Iris pigment epithelial cell (primary cell): ENCODE data around the gene EVC2.

Experiments
- DNase-seq: peaks from one replicate; pipeline ENCODE4 v3.0.0-alpha.2; 2011; ENCODE audit warnings: low read depth

The EVC2 gene, protein sequence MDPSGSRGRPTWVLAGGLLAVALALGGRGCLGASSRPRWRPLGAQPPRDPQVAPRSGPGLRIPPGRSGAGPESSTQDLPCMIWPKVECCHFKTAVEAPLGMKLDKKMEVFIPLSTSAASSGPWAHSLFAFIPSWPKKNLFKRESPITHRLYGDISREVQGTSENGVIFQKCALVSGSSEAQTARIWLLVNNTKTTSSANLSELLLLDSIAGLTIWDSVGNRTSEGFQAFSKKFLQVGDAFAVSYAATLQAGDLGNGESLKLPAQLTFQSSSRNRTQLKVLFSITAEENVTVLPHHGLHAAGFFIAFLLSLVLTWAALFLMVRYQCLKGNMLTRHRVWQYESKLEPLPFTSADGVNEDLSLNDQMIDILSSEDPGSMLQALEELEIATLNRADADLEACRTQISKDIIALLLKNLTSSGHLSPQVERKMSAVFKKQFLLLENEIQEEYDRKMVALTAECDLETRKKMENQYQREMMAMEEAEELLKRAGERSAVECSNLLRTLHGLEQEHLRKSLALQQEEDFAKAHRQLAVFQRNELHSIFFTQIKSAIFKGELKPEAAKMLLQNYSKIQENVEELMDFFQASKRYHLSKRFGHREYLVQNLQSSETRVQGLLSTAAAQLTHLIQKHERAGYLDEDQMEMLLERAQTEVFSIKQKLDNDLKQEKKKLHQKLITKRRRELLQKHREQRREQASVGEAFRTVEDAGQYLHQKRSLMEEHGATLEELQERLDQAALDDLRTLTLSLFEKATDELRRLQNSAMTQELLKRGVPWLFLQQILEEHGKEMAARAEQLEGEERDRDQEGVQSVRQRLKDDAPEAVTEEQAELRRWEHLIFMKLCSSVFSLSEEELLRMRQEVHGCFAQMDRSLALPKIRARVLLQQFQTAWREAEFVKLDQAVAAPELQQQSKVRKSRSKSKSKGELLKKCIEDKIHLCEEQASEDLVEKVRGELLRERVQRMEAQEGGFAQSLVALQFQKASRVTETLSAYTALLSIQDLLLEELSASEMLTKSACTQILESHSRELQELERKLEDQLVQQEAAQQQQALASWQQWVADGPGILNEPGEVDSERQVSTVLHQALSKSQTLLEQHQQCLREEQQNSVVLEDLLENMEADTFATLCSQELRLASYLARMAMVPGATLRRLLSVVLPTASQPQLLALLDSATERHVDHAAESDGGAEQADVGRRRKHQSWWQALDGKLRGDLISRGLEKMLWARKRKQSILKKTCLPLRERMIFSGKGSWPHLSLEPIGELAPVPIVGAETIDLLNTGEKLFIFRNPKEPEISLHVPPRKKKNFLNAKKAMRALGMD

DNA sequence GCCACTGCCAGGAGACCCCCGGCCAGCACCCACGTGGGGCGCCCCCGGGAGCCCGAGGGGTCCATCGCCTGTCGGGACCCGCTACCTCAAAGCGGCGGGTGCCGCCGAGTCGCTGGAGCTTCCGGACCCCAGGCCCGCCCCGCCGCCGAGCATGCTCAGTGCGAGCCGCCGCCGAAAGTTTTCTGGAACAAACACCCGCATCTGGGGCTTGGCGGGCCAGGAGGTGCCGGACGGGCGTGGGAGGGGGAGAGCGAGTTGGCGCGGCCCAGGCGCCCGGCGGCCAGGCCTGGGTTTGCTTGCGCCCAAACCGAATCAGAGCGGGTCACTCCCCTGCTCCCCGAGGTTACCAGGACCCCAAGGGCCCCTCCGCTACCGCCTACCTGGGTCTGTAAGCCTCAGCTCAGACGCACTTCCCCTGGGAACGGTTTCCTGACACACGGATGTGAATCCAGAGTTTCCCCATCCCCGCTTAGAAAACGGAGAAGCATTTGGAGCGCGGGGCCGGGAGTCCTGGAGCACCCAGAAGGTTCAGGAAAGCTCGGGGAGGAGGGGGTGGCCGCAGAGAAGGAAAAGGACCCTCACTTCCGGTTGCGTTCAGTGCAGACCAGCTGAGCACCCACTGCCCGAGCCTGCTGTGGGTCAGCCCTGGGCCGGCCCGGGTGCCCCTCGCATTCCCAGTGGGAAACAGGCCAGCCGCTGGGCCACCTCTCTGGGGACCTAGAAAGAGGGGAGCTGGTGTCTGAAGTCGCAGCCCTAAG is at the start of gene EVC2:
EVC2 (minus strand) TSS at position 111 of the 758 bp plus-strand sequence; CDS start at position 65, 46 bp downstream.
- DNase-seq: peak; percentile 70

DNA sequence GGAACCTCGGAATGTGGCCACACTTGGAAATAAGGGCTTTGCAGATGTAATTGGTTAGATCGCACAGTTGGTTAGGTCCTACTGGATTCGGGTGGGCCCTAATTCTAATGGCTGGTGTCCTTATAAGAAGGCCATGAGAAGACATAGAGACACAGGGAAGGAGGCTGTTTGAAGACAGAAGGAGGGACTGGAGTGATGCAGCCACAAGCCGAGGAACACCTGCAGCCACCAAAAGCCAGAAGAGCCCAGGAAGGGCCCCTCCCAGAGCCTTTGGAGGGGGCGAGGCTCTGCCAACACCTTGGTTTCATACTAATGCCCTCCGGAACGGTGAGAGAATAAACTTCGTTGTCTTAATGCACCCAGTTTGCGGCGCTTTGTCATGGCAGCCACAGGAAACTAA is 49.6 kb upstream of the EVC2 start:
- no peak for DNase-seq

DNA sequence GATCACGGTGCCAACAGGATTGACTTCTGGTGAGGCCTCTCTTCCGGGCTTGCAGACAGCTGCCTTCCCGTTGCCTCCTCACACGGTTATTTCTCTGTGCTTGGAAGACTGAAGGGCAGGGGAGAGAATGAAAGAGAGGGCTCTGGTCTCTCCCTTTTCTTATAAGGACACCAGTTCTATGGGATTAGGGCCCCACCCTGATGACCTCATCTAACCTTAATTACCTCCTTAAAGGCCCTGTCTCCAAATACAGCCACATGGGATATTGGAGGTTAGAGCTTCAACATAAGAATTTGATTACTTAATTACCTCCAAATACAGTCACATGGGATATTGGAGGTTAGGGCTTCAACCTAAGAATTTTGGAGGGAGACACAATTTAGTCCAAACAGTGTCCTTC is 49.2 kb upstream of the EVC2 start:
- DNase-seq: no peak

DNA sequence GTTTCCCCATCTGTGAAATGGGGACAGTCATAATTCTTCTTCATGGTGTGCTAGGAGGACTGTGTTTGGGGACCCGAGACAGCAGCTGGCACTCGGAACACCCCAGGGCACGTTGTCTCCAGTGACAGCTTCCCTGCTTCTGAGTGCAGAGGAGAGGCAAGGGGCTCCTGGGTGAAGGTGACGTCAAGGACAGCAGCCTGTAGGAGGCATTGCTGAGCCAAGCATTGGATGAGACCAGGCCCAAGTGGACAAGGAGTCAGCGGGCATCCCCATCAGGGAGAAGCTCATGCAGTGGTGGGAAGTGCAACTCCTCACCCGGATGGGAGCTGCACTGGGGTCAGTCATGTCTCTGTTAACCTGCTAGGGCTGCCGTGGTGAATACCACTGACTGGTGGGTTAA is 48.7 kb upstream of the EVC2 start:
- no peak for DNase-seq

DNA sequence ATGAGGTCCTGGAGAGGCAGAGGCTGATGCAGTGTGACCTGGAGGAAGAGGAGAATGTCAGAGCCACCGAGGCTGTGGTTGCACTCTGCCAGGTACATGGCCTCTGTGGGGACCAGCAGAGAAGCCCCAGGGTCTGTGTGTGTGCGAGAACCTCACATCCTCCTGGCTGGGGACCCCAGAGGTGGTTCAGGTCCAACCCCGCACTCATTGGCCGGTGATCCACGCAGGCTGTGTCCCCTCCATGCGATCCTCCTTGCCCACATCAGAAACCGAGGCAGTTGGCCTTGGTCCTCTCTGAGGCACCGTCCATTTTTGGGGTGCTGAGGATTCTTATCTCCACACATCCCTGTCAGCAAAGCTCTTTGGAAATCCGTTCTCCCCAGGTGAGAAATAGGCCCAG is 47.9 kb upstream of the EVC2 start:
- DNase-seq: no peak

DNA sequence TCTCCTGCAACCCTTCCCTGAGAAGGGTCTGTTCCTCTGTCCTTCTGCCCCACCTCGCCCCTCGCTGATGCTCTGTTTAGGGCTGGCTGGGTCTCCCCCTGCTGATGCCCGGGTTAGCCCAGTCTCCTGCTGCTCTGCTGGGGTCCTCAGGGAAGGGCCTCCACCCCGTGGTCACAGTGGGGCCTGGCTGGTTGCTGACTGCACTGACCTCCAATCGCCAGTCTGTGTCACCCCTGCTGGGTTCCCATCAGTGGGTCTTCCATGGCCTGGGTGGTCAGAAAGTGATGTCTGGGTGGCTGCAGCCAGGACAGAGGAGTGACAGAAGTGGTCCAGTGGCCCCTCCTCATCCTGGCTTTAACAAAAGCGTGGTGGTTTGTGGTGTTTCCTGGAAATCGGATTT is 47.3 kb upstream of the EVC2 start:
- no peak for DNase-seq

DNA sequence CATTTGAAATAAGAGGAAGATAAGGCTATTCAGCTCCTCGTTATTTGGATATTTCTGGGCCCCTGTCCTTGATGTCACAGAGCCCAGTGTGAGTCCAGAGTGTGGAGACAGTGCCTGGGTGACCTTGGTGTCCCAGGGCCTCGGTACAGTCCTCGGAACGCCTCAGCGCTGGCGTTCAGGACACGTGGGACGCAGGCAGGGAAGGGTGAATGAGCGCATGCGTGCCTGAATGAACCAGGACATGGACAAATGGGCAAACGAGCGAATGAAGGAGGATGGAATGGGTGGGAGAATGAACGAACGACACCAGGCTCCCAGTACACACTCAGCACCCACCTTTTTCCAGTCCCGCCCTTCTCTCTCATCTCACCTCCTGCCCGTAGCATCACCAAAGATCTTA is 46.8 kb upstream of the EVC2 start:
- DNase-seq: no peak

DNA sequence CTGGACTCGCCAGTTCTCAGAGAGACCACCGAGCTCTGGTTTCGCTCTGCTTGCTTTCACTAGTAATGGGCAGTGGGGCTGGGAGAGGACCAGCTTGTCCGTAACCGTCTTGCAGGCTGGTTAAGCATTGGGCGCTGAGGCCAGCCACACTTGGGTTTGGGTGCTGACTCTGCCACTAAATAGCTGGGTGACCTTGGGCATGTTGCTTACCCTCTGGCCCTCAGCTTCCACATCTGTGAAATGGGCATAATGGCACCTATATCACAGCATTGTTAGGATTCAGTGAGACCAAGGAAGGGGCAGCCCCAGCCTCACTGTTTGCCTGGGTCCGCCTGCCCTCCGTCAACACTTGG is 46.1 kb upstream of the EVC2 start:
- no peak for DNase-seq

DNA sequence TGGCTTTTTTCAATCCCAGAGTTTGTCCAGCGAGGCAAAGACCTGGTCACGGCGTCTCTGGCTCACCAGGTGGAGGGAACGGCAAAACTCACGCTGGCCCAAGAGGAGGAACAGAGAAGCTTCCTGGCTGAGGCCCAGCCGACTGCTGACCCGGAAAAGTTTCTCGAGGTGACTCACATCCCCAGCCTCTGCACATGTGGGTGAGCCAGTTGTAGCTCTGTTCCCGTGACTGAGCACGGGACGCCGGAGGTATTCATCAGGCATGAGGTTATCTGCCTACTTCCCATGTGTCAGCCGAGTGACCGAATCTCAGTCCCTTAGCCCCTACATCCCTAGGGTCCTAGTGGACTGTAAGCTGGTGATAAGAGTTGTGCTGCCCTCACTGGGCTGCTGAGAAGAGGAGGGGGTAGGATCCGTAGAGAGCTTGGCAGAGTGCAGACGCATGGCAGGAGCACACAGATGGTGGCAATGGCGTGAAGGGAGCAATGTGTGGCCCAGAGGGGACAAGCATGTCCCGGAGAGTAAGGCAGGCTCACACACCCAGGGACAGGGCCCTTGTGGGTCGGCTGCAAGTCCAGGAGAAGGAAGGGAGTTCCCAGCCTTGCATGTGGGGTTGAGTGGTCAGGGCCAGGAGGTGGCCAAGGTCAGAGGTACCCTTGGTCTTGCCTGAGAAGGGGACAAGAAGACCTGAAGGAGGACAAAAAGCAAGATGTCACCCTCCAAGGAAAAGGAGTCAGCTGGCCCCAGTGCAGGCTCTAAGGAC is 45.6 kb upstream of the EVC2 start:
- DNase-seq: peak; percentile 98

DNA sequence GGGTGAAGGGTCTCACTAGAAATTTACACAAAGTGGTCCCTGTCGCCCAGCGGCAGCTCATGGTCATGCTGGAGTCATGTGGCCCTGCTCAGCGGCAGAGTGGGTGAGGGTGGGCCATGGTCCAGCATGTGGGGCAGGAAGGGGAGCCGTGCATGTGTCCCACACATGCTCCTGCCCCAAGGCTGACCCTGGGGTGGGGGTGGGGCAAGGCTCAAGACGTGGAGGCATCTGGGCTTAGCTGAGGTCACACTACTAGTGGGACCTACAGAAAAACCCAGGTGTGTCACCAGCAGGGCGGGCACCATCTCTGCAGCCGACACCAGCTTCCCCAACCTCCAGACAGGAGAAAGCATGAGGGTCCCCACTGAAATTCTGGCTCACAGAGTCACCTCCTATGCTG is 45.0 kb upstream of the EVC2 start:
- DNase-seq: no peak

DNA sequence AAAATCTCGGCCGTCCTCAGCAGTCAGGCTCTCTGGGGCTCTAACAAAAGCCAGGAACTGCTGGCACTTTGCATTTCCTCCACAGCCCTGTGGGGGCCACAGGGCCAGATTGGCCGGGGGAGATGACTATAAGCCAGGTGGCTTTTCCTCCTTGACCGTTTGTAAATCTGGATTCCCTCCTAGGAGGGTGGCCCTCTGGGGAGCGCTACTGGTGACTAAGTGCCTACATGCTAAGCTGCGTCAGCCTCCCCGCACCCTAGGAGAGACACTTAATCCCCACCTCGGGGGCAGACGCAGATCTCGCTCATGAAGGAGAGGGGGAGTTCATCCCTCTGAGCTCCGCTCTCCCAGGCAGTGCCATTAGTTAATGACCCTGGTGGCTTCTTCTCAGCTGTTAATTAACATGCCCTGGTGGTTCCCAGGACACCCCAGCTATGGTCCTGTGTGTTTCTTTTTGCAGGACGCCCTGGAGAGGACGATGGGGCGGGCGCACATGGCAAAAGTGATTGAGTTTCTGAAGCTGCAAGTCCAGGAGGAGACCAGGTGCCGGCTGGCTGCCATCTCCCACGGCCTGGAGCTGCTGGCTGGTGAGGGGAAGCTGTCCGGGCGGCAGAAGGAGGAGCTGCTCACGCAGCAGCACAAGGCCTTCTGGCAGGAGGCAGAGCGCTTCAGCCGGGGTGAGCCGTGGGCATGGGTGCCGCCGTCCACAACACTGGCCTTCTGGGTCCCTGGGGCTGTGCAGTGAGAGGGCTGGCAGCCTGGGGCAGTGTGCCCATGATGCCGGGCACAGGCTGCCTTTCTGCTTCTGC is 44.2 kb upstream of the EVC2 start:
- peak; percentile 93 for DNase-seq

DNA sequence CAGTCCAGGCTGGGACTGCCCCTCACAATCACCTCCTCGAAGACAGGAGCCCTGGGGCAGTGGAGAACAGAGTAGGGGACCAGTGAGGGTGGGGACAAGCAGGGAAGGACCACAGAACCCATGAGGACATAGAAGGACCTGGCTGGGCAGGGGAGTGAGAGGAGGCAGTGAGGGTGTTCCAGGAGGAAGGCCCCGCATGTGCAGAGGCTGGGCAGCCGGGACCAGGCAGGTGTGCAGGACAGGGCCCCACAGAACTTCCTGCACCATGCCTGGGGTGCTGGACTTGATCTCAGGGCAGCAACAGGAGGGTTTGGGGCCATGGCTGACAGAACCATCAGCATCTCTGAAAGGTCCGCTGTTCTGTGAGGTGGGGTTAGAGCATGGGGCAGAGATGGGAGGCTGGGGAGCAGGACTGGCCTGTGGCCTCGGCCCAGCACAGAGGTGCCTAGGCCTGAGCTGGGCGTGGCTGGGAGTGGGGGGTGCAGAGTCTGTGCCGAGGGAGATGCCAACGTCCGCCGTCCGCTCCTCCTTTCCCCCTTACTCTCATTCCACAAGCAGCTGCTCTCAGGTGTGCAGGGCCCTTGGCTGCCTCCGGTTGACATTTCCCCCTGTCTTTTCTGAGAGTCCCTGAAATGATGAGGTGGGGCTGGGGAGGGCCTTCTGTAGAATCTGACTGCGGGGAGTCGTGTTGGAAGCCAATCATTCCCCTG is 43.5 kb upstream of the EVC2 start:
- no peak for DNase-seq

DNA sequence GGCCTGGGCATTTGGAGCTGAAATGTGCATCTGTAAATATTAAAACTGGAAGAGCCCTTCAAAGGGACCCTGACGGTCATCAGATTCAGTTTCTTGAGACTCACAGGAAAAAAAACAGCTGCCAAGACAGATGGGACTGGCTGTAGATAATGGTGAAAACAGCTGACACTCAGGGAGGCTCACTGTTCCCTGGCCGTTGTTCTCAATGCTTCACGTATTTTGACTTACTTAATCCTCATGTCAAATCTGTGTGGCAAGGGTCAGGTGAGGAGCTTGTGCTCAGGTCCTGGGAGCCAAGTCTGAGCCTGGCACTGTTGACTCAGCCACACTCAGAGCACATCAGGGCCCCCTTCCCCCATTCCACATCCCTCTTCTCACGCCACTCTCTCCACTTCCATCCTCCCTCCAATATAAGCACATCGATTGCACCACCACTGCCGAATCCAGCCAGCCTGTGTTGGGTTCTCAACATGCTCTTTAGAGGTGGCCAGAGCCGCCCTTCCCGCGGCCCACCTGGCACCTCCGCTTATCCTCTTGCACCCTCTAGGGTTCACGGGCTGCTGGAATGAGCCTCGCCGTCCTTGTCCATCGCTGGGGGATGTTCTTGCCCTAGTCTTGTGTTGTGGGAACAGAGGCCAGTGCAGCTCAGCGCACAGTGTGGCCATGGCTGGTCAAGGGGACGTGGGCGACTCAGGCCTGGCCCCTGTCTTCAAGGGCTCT is 42.7 kb upstream of the EVC2 start:
- peak; percentile 97 for DNase-seq

DNA sequence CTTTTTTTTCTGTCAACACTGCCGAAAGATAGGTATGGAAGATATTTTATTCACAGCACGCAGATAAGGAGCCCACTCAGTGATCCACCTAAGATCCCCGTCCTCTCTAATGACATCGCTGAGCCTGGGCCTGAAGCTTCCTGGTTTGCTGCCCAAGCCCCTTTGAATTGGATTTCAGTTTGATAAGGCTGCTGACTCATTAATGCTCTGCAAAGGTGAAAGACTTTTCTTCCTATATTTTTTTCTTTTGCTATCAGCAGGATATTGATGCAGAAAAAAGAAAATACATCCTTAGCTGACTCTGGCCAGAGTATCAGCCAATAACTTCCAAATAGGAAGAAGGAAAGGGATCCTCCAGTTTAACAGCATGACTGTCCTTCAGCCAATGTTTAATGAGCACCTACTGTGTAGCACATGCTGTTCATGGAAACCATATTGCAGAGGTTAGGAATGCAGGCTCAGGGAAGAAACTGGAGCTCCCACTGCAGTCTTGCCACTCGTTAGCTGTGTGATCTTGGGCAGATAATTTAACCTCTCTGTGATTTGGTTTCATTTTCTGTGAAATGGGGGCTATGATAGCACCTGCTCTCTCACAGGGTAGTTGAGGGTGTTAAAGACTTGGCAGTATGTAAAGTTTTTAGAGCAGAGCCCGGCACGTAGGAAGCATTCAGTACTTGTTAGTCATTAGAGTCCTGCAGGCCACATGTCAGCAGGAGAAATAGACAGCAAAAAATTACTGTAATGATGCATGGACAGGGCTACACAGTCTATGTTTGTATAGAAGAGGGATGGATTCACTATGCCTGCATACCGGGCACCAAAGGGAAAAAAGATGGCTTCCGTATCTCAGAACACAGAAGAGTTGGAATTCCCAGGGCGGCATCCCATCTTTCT is 41.9 kb upstream of the EVC2 start:
- DNase-seq: peak; percentile 89

DNA sequence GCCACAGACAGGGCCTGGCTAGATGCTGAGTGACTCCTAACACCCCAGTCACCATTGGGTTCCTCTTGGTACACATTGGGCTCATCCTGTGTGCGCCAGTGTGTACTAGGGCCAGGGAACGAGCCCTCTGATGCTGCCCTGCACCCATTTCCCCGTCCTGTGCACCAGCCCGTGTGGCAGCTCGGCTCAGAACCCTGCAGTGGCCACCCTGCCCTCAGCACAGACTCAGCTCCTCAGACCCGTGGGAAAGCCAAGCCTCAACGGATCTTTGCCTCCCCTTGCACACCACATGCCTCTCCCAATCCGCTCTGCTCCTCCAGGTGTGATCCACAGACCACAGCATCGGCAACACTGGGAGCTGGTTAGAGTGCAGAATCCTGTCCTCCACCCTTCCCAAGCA is 41.2 kb upstream of the EVC2 start:
- DNase-seq: no peak

DNA sequence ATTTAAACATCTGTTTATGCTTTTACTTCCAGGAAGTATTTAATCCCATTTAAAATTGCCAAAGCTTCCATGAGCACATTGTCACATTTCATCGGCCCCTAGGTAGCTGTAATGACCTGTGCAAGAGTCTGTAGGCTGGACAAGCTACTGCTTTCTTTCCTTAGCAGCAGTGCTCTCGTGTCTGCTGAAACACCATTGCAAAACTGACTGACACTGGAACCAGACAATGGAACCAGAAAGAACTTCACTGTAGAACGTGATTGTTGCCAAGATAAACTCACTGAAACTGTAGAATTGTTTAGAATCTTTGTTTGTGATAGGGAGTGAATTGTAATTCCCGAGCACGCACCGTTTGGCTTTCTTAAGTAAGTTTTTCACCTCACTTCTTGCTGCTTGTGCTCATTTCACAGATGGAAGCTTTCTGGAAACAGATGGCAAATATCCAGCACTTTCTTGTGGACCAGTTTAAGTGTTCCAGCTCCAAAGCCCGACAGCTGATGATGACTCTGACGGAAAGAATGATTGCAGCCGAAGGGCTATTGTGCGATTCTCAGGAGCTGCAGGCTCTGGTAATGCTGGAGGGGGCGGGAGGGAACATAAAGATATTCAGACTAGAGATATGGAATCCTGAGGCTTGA is 39.5 kb upstream of the EVC2 start:
- peak; percentile 100 for DNase-seq
